ENCODE measurements around the gene PURB.

DNA sequence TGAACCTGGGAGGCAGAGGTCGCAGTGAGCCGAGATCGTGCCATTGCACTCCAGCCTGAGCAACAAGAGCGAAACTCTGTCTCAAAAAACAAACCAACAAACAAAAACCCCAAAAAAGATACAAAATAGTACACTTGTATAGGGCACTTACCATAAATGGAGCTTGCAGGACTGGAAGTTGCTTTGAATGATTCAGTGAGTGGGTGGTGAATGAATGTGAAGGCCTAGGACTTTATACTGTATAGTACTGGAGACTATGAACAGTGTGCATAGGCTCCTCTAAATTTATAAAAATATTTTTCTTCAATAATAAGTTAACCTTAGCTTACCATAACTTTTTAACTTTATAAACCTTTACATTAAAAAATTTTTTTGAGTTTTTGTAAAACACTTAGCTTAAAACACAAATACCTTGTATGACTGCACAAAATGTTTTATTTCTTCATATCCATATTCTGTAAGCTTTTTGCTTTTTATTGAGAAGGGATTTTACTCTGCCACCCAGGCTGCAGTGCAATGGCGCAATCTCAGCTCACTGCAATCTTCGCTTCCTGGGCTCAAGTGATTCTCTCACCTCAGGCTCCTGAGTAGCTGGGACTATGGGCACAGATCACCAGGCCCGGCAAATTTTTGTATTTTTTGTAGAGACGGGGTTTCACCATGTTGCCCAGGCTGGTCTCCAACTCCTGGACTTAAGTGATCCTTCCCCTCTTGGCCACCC lies 30.5 kb downstream of the PURB start:
- TF ChIP-seq, protein P1, sequence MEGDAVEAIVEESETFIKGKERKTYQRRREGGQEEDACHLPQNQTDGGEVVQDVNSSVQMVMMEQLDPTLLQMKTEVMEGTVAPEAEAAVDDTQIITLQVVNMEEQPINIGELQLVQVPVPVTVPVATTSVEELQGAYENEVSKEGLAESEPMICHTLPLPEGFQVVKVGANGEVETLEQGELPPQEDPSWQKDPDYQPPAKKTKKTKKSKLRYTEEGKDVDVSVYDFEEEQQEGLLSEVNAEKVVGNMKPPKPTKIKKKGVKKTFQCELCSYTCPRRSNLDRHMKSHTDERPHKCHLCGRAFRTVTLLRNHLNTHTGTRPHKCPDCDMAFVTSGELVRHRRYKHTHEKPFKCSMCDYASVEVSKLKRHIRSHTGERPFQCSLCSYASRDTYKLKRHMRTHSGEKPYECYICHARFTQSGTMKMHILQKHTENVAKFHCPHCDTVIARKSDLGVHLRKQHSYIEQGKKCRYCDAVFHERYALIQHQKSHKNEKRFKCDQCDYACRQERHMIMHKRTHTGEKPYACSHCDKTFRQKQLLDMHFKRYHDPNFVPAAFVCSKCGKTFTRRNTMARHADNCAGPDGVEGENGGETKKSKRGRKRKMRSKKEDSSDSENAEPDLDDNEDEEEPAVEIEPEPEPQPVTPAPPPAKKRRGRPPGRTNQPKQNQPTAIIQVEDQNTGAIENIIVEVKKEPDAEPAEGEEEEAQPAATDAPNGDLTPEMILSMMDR (IDR thresholded peaks at IDR 0.05) = no peak
- TF ChIP-seq POLR2A (IDR thresholded peaks at IDR 0.05) = no peak

All from esophagus squamous epithelium (tissue), 4 donors.